HepG2 (cell line): Measurements from ENCODE around the gene SOAT2. TPM values are rescaled to one million over a fixed set of nuclear protein-coding genes. Genes with fewer than 3 reads are reported as not detected.
A peak's percentile ranks its signal among the peaks of the same experiment; 100 is the strongest.

Experiments
- AGO1 ChIP-seq: fragments of 200-400 bp; formaldehyde crosslinking; IDR thresholded peaks from 2 replicates; pipeline ENCODE4 v1.6.1; 2017; ENCODE audit warnings: mild to moderate bottlenecking, low read depth, low read length, moderate library complexity; ENCODE audit not compliant: poor library complexity, severe bottlenecking
- FOXA3 ChIP-seq: IDR thresholded peaks from 2 replicates; pipeline ENCODE4 v1.6.1; 2016; ENCODE audit warnings: missing genetic modification reagents, missing compliant biosample characterization
- GZF1 ChIP-seq: sonication (generic); formaldehyde crosslinking; IDR thresholded peaks from 2 replicates; pipeline ENCODE4 v1.5.1; 2020; ENCODE audit warnings: mild to moderate bottlenecking, missing genetic modification reagents
- HDAC2 ChIP-seq: sonication (generic); formaldehyde crosslinking; IDR thresholded peaks from 2 replicates; pipeline ENCODE4 v1.4.0; 2020; ENCODE audit warnings: missing genetic modification reagents
- MBD4 ChIP-seq: IDR thresholded peaks from 2 replicates; pipeline ENCODE4 v1.6.1; 2012; ENCODE audit warnings: low read length, inconsistent platforms, borderline replicate concordance
- MEIS1 ChIP-seq: sonication (generic); formaldehyde crosslinking; IDR thresholded peaks from 2 replicates; pipeline ENCODE4 v1.9.0; 2021; ENCODE audit warnings: mild to moderate bottlenecking, missing genetic modification reagents, moderate library complexity, borderline replicate concordance
- MTF1 ChIP-seq: sonication (generic); formaldehyde crosslinking; IDR thresholded peaks from 2 replicates; pipeline ENCODE4 v1.5.0; 2020; ENCODE audit warnings: missing genetic modification reagents
- NCOA1 ChIP-seq: sonication (generic); formaldehyde crosslinking; IDR thresholded peaks from 2 replicates; pipeline ENCODE4 v1.9.0; 2021; ENCODE audit warnings: missing genetic modification reagents
- NR1H2 ChIP-seq: sonication (generic); formaldehyde crosslinking; IDR thresholded peaks from 2 replicates; pipeline ENCODE4 v1.8.1; 2022; ENCODE audit warnings: low read depth, missing genetic modification reagents, borderline replicate concordance
- NR2F6 ChIP-seq, 2 experiments: IDR thresholded peaks; 2 replicates each; pipeline ENCODE4 v1.6.1; 2016; ENCODE audit warnings: antibody characterized with exemption in 1 of 2, mild to moderate bottlenecking in 1 of 2
- RXRB ChIP-seq: IDR thresholded peaks from 2 replicates; pipeline ENCODE4 v1.6.1; 2016; ENCODE audit warnings: borderline replicate concordance, missing genetic modification reagents, missing compliant biosample characterization
- SP1 ChIP-seq, 2 experiments: fragments of 450-650 bp in 1 of 2; sonication (generic) in 1 of 2; formaldehyde crosslinking in 1 of 2; IDR thresholded peaks; 2 replicates each; pipeline versions ENCODE4 v1.4.0 to v1.6.1; 2016 to 2020; ENCODE audit warnings: missing genetic modification reagents in 1 of 2
- TBX2 ChIP-seq: sonication (generic); formaldehyde crosslinking; IDR thresholded peaks from 2 replicates; pipeline ENCODE4 v1.5.0; 2020; ENCODE audit warnings: missing genetic modification reagents, mild to moderate bottlenecking, borderline replicate concordance
- ZNF20 ChIP-seq: sonication (generic); formaldehyde crosslinking; IDR thresholded peaks from 2 replicates; pipeline ENCODE4 v1.4.0; 2020; ENCODE audit warnings: mild to moderate bottlenecking, moderate library complexity, missing genetic modification reagents
- ZNF207 ChIP-seq: fragments of 450-650 bp; IDR thresholded peaks from 2 replicates; pipeline ENCODE4 v1.6.1; 2016; ENCODE audit warnings: antibody characterized with exemption, borderline replicate concordance
- ZNF431 ChIP-seq: sonication (generic); formaldehyde crosslinking; IDR thresholded peaks from 2 replicates; pipeline ENCODE4 v1.9.0; 2022; ENCODE audit warnings: missing genetic modification reagents, low read depth, mild to moderate bottlenecking, borderline replicate concordance
- ZNF451 ChIP-seq: sonication (generic); formaldehyde crosslinking; IDR thresholded peaks from 2 replicates; pipeline ENCODE4 v1.5.0; 2020; ENCODE audit warnings: mild to moderate bottlenecking, missing genetic modification reagents
- ZNF616 ChIP-seq: sonication (generic); formaldehyde crosslinking; IDR thresholded peaks from 2 replicates; pipeline ENCODE4 v1.5.0; 2020; ENCODE audit warnings: low read depth, mild to moderate bottlenecking, missing genetic modification reagents
- polyA plus RNA-seq, 8 experiments: library from polyadenylated mRNA; depleted of rRNA in 3 of 8; stranded (reverse) in 7 of 8; unstranded in 1 of 8; fragments of >200 nt; fragmentation: Illumina TruSeq in 4 of 8; extraction: Trizol in 4 of 8; gene quantifications; 2 replicates each; pipeline versions ENCODE4 v1.2.1 to v1.2.3, GENCODE V29; 2011 to 2016; ENCODE audit warnings: low read depth in 4 of 8, missing spikeins in 1 of 8, mixed read lengths in 1 of 8; ENCODE audit not compliant: insufficient read depth in 1 of 8
- total RNA-seq, 5 experiments: library from RNA; depleted of rRNA; stranded (reverse); fragments of >200 nt; fragmentation: Illumina TruSeq; extraction: Trizol; gene quantifications; 2 replicates each; pipeline ENCODE4 v1.2.3, GENCODE V29; 2016; ENCODE audit warnings: low read depth in 1 of 5
- TF ChIP-seq, protein P1 (sequence below): sonication (generic); formaldehyde crosslinking; IDR thresholded peaks from 2 replicates; pipeline ENCODE4 v1.5.1; 2020; ENCODE audit warnings: mild to moderate bottlenecking, missing genetic modification reagents, borderline replicate concordance
- TF ChIP-seq, protein P2 (sequence below): sonication (generic); formaldehyde crosslinking; IDR thresholded peaks from 2 replicates; pipeline ENCODE4 v1.5.1; 2020; ENCODE audit warnings: mild to moderate bottlenecking, missing genetic modification reagents
- TF ChIP-seq, protein P3 (sequence below): sonication (generic); formaldehyde crosslinking; conservative IDR thresholded peaks from 2 replicates; pipeline ENCODE4 v1.4.0; 2020; ENCODE audit warnings: missing genetic modification reagents
- TF ChIP-seq, protein P4 (sequence below): sonication (generic); formaldehyde crosslinking; IDR thresholded peaks from 2 replicates; pipeline ENCODE4 v1.8.1; 2023; ENCODE audit warnings: mild to moderate bottlenecking, missing genetic modification reagents

Gene SOAT2
- total and polyA plus RNA-seq, 2 of the 13 experiments (the other 11 are each of a cell fraction or from before 2014, with no cell fraction given), result 14.9 to 108 TPM

DNA sequence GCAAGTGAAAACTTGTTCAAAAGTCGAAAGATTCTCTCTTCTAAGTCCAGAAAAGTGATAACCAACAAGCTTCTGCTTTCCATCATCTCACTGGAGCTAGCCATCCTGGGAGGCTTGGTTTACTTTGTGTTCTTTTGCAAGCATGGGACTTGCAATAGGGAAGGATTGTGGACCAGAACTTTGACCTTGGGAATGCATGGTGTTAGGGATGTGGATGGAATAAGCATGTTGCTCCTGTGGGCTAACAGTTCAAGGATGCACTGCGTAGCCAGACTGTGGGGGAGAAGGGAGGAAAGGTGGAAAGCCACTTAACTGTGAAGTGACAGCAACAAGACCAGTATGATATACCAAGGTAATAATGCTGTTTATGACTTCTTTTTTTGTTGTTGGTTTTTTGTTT, 28.6 kb downstream of the SOAT2 start (continued):
- TF ChIP-seq, protein P1, sequence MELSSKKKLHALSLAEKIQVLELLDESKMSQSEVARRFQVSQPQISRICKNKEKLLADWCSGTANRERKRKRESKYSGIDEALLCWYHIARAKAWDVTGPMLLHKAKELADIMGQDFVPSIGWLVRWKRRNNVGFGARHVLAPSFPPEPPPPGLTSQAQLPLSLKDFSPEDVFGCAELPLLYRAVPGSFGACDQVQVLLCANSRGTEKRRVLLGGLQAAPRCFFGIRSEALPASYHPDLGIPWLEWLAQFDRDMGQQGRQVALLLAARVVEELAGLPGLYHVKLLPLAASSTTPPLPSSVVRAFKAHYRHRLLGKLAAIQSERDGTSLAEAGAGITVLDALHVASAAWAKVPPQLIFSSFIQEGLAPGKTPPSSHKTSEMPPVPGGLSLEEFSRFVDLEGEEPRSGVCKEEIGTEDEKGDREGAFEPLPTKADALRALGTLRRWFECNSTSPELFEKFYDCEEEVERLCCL (CRISPR knock-in tag), result no peak
- TF ChIP-seq, protein P2, sequence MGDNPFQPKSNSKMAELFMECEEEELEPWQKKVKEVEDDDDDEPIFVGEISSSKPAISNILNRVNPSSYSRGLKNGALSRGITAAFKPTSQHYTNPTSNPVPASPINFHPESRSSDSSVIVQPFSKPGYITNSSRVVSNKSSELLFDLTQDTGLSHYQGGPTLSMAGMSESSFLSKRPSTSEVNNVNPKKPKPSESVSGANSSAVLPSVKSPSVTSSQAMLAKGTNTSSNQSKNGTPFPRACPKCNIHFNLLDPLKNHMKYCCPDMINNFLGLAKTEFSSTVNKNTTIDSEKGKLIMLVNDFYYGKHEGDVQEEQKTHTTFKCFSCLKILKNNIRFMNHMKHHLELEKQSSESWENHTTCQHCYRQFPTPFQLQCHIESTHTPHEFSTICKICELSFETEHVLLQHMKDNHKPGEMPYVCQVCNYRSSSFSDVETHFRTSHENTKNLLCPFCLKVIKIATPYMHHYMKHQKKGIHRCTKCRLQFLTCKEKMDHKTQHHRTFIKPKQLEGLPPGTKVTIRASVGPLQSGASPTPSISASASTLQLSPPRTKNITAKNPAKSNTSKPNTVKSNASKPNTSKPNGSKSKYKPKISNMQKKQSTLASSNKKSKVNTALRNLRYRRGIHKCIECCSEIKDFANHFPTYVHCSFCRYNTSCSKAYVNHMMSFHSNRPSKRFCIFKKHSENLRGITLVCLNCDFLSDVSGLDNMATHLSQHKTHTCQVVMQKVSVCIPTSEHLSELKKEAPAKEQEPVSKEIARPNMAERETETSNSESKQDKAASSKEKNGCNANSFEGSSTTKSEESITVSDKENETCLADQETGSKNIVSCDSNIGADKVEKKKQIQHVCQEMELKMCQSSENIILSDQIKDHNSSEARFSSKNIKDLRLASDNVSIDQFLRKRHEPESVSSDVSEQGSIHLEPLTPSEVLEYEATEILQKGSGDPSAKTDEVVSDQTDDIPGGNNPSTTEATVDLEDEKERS, result no peak
- TF ChIP-seq FOXA3 (CRISPR knock-in tag) (0 out of 2 replicates have a peak, but pooled peaks have one; percentile 15), ZNF616 (no peak), GZF1 (no peak), HDAC2 (CRISPR knock-in tag) (peak; percentile 48; the same call in 1 of the 2 replicates), NCOA1 (CRISPR knock-in tag) (no peak), NR1H2 (no peak), SP1 (IDR thresholded peaks at IDR 0.05) (no peak), SP1 (CRISPR knock-in tag; IDR thresholded peaks at IDR 0.05) (no peak), ZNF431 (no peak), RXRB (CRISPR knock-in tag) (0 out of 2 replicates have a peak, but pooled peaks have one; percentile 19), MEIS1 (no peak), TBX2 (CRISPR knock-in tag) (no peak), ZNF451 (CRISPR knock-in tag) (no peak), ZNF207 (no peak), MBD4 (no peak), NR2F6 (IDR thresholded peaks at IDR 0.05) (no peak), NR2F6 (CRISPR knock-in tag; IDR thresholded peaks at IDR 0.05) (0 out of 2 replicates have a peak, but pooled peaks have one; percentile 39), ZNF20 (no peak), MTF1 (no peak), AGO1 (no peak)
- TF ChIP-seq, protein P3, sequence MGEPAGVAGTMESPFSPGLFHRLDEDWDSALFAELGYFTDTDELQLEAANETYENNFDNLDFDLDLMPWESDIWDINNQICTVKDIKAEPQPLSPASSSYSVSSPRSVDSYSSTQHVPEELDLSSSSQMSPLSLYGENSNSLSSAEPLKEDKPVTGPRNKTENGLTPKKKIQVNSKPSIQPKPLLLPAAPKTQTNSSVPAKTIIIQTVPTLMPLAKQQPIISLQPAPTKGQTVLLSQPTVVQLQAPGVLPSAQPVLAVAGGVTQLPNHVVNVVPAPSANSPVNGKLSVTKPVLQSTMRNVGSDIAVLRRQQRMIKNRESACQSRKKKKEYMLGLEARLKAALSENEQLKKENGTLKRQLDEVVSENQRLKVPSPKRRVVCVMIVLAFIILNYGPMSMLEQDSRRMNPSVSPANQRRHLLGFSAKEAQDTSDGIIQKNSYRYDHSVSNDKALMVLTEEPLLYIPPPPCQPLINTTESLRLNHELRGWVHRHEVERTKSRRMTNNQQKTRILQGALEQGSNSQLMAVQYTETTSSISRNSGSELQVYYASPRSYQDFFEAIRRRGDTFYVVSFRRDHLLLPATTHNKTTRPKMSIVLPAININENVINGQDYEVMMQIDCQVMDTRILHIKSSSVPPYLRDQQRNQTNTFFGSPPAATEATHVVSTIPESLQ (CRISPR knock-in tag), result no peak
- TF ChIP-seq, protein P4, sequence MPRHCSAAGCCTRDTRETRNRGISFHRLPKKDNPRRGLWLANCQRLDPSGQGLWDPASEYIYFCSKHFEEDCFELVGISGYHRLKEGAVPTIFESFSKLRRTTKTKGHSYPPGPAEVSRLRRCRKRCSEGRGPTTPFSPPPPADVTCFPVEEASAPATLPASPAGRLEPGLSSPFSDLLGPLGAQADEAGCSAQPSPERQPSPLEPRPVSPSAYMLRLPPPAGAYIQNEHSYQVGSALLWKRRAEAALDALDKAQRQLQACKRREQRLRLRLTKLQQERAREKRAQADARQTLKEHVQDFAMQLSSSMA (CRISPR knock-in tag), result no peak
